CD4-positive, alpha-beta T cell treated with Interleukin-6 for 4 hours (primary cell): ENCODE measurements around the gene SPRR2D.
"Not testable (repeated sequence)": the region's sequence is repeated elsewhere in the genome, so short reads cannot be mapped to it uniquely, and the experiment has no call there.

ENCODE experiments used
- DNase-seq: peaks from one replicate; pipeline ENCODE4 v3.0.0-alpha.2; 2020; ENCODE audit warnings: mixed read lengths

Gene SPRR2D

GRCh38 chr1:153040950-153041631 is at the start of gene SPRR2D:
TSS of gene SPRR2D (minus strand) at chr1:153041120. CDS start at chr1:153040346, 774 bp downstream.
- no peak for DNase-seq

- no peak for DNase-seq
Observed at GRCh38 chr1:153087652-153088051, 46.7 kb upstream of the SPRR2D start.

GRCh38 chr1:153081736-153082135 is 40.8 kb upstream of the SPRR2D start:
- DNase-seq = no peak

GRCh38 chr1:153072806-153073726 is 32.1 kb upstream of the SPRR2D start:
- DNase-seq = no peak

- DNase-seq = no peak
Observed at GRCh38 chr1:153071511-153071910, 30.6 kb upstream of the SPRR2D start, which contains the start of gene SPRR2B. TSS of gene SPRR2B (minus strand) at chr1:153071611. CDS start at chr1:153070839, 772 bp downstream.

DNA sequence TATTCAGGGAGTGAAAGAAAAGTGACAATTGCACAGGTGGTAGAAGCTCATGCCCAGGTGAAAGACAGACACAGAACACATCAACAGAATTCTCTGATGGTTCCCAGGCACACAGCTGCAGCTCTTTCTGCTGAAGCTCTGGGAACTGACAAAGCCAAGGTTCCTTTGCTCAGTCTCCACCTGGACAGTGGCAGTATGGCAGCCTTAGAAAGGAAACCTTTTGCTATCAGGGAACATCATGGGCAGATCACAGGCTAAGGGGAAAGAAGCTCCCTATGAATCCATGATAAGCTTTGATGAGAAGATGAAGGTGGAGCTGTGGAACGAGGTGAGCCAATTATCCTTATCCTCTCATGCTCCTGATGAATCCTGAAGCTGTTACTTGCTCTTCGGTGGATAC is 29.3 kb upstream of the SPRR2D start:
- no peak for DNase-seq

DNA sequence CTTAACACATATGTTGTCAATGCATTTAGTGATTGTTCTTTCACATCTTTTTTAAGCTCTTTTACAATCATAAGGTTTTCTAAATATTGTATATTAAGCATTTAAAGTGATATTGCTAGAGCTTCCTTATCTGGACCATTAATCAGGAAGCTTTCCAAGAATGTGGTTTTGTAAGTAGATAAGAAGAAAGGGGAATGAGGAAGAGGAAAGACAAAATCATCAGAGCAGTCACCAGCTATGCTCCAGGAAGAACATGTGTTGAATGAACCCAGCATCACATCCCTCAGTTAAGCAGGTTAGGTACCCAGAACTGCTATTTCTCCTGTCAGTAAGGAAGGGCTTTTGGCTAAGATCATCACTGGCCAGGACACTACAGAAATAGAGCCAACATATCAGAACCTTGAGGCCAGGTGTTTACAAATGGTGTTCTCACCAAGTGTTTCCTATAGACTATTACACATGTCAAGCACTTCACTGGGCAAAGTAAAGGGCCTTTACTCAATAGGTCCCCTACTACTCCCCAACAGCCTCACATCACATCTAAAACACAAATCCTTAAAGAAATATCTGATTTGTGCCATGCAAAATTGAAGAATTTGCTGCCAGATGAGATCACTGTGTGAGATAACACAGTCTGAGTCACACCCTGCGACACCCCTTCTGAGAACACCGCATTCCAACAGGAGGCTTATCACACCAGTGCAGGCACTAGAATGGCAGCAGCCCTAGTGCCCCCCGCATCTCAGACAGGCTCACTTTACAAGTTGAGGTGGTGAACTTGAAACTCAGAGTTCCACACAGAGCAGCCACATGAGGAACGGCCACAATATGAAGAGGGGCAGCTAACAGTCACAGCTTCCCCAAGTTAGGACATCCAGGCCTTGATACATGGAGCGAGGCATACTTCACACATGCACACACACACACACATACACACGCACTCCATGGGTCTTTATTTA is 18.2 kb upstream of the SPRR2D start:
- no peak for DNase-seq

GRCh38 chr1:153058154-153058553 is 17.2 kb upstream of the SPRR2D start:
- DNase-seq = no peak

DNA sequence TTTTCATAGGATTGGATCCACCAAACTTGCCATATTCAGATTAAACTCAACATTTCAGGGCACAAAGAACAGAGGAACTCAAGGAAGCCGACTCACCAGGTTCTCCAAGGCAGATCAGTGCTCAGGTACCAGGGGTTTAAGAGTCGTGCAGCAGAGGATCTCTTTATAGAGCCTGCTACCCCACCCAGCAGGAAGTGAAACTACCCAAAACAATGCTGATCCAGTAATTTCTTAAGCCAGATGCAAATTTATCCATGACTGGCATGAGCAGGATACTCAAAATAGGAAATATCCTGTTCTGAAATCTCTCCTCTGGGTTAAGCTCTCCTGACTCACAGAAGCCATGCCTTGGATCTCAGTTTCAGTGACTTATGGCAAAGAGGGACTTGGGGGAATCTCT is 16.5 kb upstream of the SPRR2D start, which contains the start of gene SPRR2A:
TSS of gene SPRR2A (minus strand) at position 138 of the 400 bp plus-strand sequence. CDS start 777 bp downstream, outside the sequence.
- DNase-seq = no peak

- DNase-seq = not testable (repeated sequence)
Observed at GRCh38 chr1:153056111-153056510, 15.2 kb upstream of the SPRR2D start.

DNA sequence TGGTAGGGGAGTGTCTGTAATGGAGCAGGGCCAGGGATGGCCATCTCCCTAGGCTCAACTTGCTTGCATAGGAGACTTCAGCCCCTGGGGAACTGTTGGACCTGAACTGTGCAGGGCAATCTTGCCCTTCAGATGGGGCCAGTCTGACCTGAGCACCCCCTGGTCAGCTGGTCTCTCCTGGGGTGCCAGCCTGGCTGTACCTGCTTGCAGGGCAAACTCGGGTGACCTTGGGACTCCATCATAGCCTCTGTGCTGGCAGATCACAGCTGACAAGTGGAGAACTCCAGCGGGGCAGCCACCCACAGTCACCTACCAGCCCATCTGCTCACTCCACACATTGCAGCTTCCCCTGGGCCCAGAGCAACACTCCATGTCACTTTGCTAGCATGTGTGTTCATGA is 8.3 kb upstream of the SPRR2D start:
- DNase-seq = no peak

DNA sequence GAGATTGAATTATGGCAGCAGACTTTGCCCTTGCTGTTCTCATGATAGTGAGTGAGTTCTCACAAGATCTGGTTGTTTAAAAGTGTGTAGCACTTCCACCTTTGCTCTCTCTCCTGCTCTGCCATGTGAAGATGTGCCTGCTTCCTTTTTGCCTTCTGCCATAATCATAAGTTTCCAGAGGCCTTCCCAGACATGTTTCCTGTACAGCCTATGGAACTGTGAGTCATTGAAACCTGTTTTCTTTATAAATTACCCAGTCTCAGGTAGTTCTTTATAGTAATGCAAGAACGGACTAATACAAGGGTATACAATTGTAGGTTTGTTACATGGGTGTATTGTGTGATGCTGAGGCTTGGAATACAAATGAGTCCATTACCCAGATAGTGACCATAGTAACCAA is 5.7 kb downstream of the SPRR2D start:
- no peak for DNase-seq

- DNase-seq = no peak
Observed at GRCh38 chr1:153032677-153033308, 8.1 kb downstream of the SPRR2D start.

DNA sequence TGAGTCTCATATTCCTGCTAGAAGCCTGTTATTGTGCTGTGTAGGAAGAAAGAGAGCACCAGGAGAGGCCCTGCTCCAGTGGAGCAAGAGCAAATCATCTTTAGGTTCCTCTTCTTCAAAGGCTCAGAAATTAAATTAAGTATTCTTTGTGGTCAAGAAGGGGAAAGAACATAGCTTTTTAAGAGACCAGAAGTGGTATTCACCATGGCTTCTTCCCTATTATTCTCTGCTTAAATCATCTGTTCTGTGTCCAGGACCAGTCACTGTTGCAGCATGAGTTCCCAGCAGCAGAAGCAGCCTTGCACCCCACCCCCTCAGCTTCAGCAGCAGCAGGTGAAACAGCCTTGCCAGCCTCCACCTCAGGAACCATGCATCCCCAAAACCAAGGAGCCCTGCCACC is 8.8 kb downstream of the SPRR2D start:
- DNase-seq = no peak

- DNase-seq = no peak
Observed at GRCh38 chr1:153030895-153031294, 10.0 kb downstream of the SPRR2D start, which contains the start of gene SPRR1B. TSS of gene SPRR1B (plus strand) at chr1:153031203. CDS start at chr1:153032346, 1,143 bp downstream.

- DNase-seq = no peak
Observed at GRCh38 chr1:153028766-153029165, 12.2 kb downstream of the SPRR2D start.

DNA sequence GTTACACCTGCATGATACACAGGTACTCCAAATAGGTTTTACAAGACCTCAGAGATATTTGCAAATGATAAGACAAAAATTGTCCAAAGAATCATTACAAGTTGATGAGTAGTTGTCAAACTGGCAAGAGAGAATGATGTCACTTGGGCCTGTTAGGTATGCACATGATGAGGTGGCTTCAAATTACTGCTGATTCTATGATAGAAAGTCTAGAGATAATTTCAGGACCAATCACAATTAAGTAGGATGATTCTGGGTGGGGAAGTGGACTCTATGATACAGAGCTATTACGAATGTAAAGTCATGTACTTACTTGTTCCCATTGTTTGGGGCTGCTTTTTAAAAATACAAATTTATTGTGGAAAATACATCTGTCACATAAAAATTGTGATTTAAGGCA is 15.1 kb downstream of the SPRR2D start:
- no peak for DNase-seq

DNA sequence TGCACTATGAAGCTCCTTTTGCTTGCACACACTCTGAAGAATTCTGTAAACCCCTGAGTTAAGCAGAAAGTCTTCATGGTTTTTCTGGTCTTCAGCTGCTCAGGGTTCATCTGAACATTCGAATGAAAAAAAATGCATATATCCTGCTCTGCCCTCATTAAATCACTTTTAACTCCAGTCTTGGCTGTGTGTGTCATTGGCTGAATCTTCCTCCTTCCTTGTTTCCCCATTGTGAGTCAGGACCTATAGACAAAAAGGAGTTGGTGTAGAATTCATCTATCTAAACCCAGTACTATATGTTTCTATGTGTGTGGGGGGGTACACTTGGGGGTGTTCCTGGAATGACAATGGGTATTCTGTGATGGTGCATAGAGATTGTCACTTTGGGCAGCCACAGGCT is 16.5 kb downstream of the SPRR2D start:
- DNase-seq = no peak

GRCh38 chr1:153023109-153023508 is 17.8 kb downstream of the SPRR2D start:
- no peak for DNase-seq

DNA sequence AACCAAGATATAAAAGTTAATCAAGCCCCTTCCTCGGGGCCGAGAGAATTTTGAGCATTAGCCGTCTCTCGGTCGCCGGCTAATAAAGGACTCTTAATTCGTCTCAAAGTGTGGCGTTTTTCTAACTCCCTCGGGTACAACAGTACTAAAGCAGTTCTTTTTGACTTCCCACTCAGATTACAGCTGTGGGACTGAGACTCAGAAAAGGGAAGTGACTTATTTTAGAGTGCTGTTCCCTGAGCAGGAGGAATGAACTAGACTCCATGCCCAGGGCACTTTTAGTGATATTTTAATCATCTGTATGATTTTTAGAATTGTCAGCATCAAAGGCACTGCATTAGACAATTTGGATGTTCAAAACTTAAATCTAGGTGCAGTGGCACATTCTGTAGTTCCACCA is 18.6 kb downstream of the SPRR2D start:
- not testable (repeated sequence) for DNase-seq

- not testable (repeated sequence) for DNase-seq
Observed at GRCh38 chr1:153021829-153022228, 19.1 kb downstream of the SPRR2D start.

- not testable (repeated sequence) for DNase-seq
Observed at GRCh38 chr1:153011235-153011758, 29.6 kb downstream of the SPRR2D start.
